Activated naive CD4-positive, alpha-beta T cell treated with anti-CD3 and anti-CD28 coated beads for 36 hours (primary cell): ENCODE data around the gene GRAMD4. TPM values are rescaled to one million over a fixed set of nuclear protein-coding genes. Genes with fewer than 3 reads are reported as not detected.

ENCODE experiments used
- CTCF ChIA-PET: fragments of 350-600 bp; sonication (Branson Sonifier 250); formaldehyde crosslinking; loops from one replicate; lab custom pipeline; 2021; ENCODE audit warnings: antibody characterized with exemption; lab: Charles Lee
- DNase-seq: peaks from one replicate; pipeline ENCODE4 v3.0.0-alpha.2; 2020
- H3K27ac Mint-ChIP-seq: one replicate; pipeline ENCODE4 v1.8.0; 2021; ENCODE audit warnings: mild to moderate bottlenecking, mixed read lengths
- H3K27me3 Mint-ChIP-seq: one replicate; pipeline ENCODE4 v1.8.0; 2021; ENCODE audit warnings: low read depth, mixed read lengths
- H3K36me3 Mint-ChIP-seq: one replicate; pipeline ENCODE4 v1.8.0; 2021; ENCODE audit warnings: low read depth, mixed read lengths
- H3K4me1 Mint-ChIP-seq: one replicate; pipeline ENCODE4 v1.8.0; 2021; ENCODE audit warnings: low read depth, mixed read lengths
- H3K4me3 Mint-ChIP-seq: one replicate; pipeline ENCODE4 v1.8.0; 2021; ENCODE audit warnings: mild to moderate bottlenecking, moderate library complexity, mixed read lengths
- H3K9me3 Mint-ChIP-seq: one replicate; pipeline ENCODE4 v1.8.0; 2021; ENCODE audit warnings: mixed read lengths
- intact Hi-C: fragments of 100-400 bp; cut with micrococcal nuclease; formaldehyde crosslinking; loops from one replicate; pipeline ENCODE4 v1.15.1; 2023
- total RNA-seq, 2 experiments: library from RNA; stranded (reverse); gene quantifications; one replicate each; pipeline ENCODE4 v1.2.3, GENCODE V29; 2021

GRAMD4 gene
- total RNA-seq, 2 experiments from 2014 or later: 34.3 to 35.4 TPM

GRCh38 chr22:46607483-46608114, 12.6 kb upstream of the GRAMD4 start:
- Mint-ChIP-seq H3K27ac (no peak overlapping the region), H3K4me1 (peaks cover 21% of the 10 kb centered on the region), H3K4me3 (no peak overlapping the region), H3K36me3 (peaks cover 1% of the 10 kb centered on the region), H3K27me3 (no peaks in the 10 kb centered on the region), H3K9me3 (peaks cover 3% of the 10 kb centered on the region)
- DNase-seq: no peak
- intact Hi-C loops: no loop called here
- CTCF ChIA-PET: interaction anchor here (1.2 kb wide), 1 partner anchor 17 kb away, joined by 3 read pairs; no protein-coding TSS in a partner anchor

GRCh38 chr22:46609175-46609690, 11.0 kb upstream of the GRAMD4 start:
- H3K4me1 Mint-ChIP-seq: peaks cover 31% of the 10 kb centered on the region
- intact Hi-C loops: no loop called here
- H3K4me3 Mint-ChIP-seq: no peak overlapping the region
- CTCF ChIA-PET: no interaction called here
- H3K27me3 Mint-ChIP-seq: no peaks in the 10 kb centered on the region
- DNase-seq: no peak
- no peaks in the 10 kb centered on the region for H3K36me3 Mint-ChIP-seq
- H3K27ac Mint-ChIP-seq: no peak overlapping the region
- H3K9me3 Mint-ChIP-seq: peaks cover 3% of the 10 kb centered on the region

- no peak overlapping the region for H3K4me3 Mint-ChIP-seq
- CTCF ChIA-PET: no interaction called here
Observed at GRCh38 chr22:46609724-46610201, 10.4 kb upstream of the GRAMD4 start.

GRCh38 chr22:46610356-46610755, 9.8 kb upstream of the GRAMD4 start:
- Mint-ChIP-seq H3K4me1 (peaks cover 28% of the 10 kb centered on the region), H3K36me3 (no peaks in the 10 kb centered on the region), H3K27me3 (no peaks in the 10 kb centered on the region), H3K9me3 (peaks cover under 1% of the 10 kb centered on the region), H3K4me3 (no peak overlapping the region), H3K27ac (no peak overlapping the region)
- CTCF ChIA-PET: no interaction called here
- DNase-seq: no peak
- intact Hi-C loops: loop anchor here (5.0 kb wide), 2 partner anchors 48 to 127 kb away; partner anchors contain the start of gene CERK

More at GRCh38 chr22:46609724-46610201, 10.4 kb upstream of the GRAMD4 start:
- intact Hi-C loops: loop anchor here (5.0 kb wide), 2 partner anchors 47 to 128 kb away; partner anchors contain the start of gene CERK
- Mint-ChIP-seq H3K27ac (no peak overlapping the region), H3K4me1 (peaks cover 30% of the 10 kb centered on the region), H3K27me3 (no peaks in the 10 kb centered on the region), H3K9me3 (peaks cover 3% of the 10 kb centered on the region), H3K36me3 (no peaks in the 10 kb centered on the region)
- DNase-seq: no peak

GRCh38 chr22:46611189-46611588, 9.0 kb upstream of the GRAMD4 start:
- DNase-seq: no peak
- intact Hi-C loops: loop anchor here (5.0 kb wide), 2 partner anchors 49 to 126 kb away; partner anchors contain the start of gene CERK
- CTCF ChIA-PET: interaction anchor here (0.6 kb wide), 1 partner anchor 10 kb away, joined by 3 read pairs; no protein-coding TSS in a partner anchor
- Mint-ChIP-seq H3K4me3 (no peak overlapping the region), H3K27me3 (no peaks in the 10 kb centered on the region), H3K27ac (no peak overlapping the region), H3K4me1 (peaks cover 26% of the 10 kb centered on the region), H3K36me3 (no peaks in the 10 kb centered on the region), H3K9me3 (no peaks in the 10 kb centered on the region)

- peak; percentile 20 for DNase-seq
- no peaks in the 10 kb centered on the region for H3K27me3 Mint-ChIP-seq
- H3K36me3 Mint-ChIP-seq: no peaks in the 10 kb centered on the region
- no peak overlapping the region for H3K27ac Mint-ChIP-seq
- CTCF ChIA-PET: interaction anchor here (0.6 kb wide), 1 partner anchor 537 kb away, joined by 3 read pairs; no protein-coding TSS in a partner anchor
- H3K4me3 Mint-ChIP-seq: peak overlapping the region; percentile 85
- no peaks in the 10 kb centered on the region for H3K9me3 Mint-ChIP-seq
- intact Hi-C loops: loop anchor here (2.0 to 5.0 kb wide), 3 partner anchors 50 to 178 kb away; partner anchors contain the start of gene CERK
- peaks cover 26% of the 10 kb centered on the region for H3K4me1 Mint-ChIP-seq
Observed at GRCh38 chr22:46612341-46612903, 7.8 kb upstream of the GRAMD4 start.

- peak; percentile 60 for DNase-seq
- Mint-ChIP-seq H3K9me3 (no peaks in the 10 kb centered on the region), H3K27me3 (no peaks in the 10 kb centered on the region), H3K27ac (peak overlapping the region; percentile 91), H3K4me1 (peaks cover 26% of the 10 kb centered on the region), H3K36me3 (no peaks in the 10 kb centered on the region), H3K4me3 (peak overlapping the region; percentile 85)
- CTCF ChIA-PET: interaction anchor here (0.6 kb wide), 2 partner anchors 66 to 536 kb away, joined by 3 to 4 read pairs; no protein-coding TSS in a partner anchor
- intact Hi-C loops: loop anchor here (1.0 to 5.0 kb wide), 4 partner anchors 21 to 178 kb away; partner anchors contain the start of gene CERK
Observed at GRCh38 chr22:46612904-46613605, 7.1 kb upstream of the GRAMD4 start.

- no peaks in the 10 kb centered on the region for H3K27me3 Mint-ChIP-seq
- H3K4me1 Mint-ChIP-seq: peaks cover 26% of the 10 kb centered on the region
- H3K4me3 Mint-ChIP-seq: peak overlapping the region; percentile 85
- H3K9me3 Mint-ChIP-seq: no peaks in the 10 kb centered on the region
- peak; percentile 64 for DNase-seq
- peak overlapping the region; percentile 91 for H3K27ac Mint-ChIP-seq
- intact Hi-C loops: loop anchor here (1.0 to 5.0 kb wide), 9 partner anchors 9 to 177 kb away; partner anchors contain the start of genes CERK and TBC1D22A
- CTCF ChIA-PET: interaction anchor here (0.6 kb wide), 1 partner anchor 66 kb away, joined by 4 read pairs; no protein-coding TSS in a partner anchor
- no peaks in the 10 kb centered on the region for H3K36me3 Mint-ChIP-seq
Observed at GRCh38 chr22:46613606-46614021, 6.6 kb upstream of the GRAMD4 start.

GRCh38 chr22:46614025-46614931, 5.9 kb upstream of the GRAMD4 start:
- H3K27ac Mint-ChIP-seq: peak overlapping the region; percentile 91
- peaks cover 26% of the 10 kb centered on the region for H3K4me1 Mint-ChIP-seq
- no peaks in the 10 kb centered on the region for H3K27me3 Mint-ChIP-seq
- CTCF ChIA-PET: no interaction called here
- peak; percentile 90 for DNase-seq
- H3K9me3 Mint-ChIP-seq: no peaks in the 10 kb centered on the region
- intact Hi-C loops: loop anchor here (1.0 to 5.0 kb wide), 7 partner anchors 10 to 148 kb away; partner anchors contain the start of genes CERK and TBC1D22A
- H3K36me3 Mint-ChIP-seq: no peaks in the 10 kb centered on the region
- H3K4me3 Mint-ChIP-seq: peak overlapping the region; percentile 85

- no peak for DNase-seq
- intact Hi-C loops: no loop called here
- Mint-ChIP-seq H3K9me3 (no peaks in the 10 kb centered on the region), H3K27ac (no peak overlapping the region), H3K4me1 (peaks cover 22% of the 10 kb centered on the region), H3K27me3 (no peaks in the 10 kb centered on the region), H3K36me3 (no peaks in the 10 kb centered on the region), H3K4me3 (no peak overlapping the region)
- CTCF ChIA-PET: no interaction called here
Observed at GRCh38 chr22:46617207-46617985, 2.8 kb upstream of the GRAMD4 start.
